PC-3 (cell line): ENCODE measurements around the gene DRAP1. TPM values are rescaled to one million over a fixed set of nuclear protein-coding genes. Genes with fewer than 3 reads are reported as not detected.

Experiments used
- ATAC-seq: fragments of 200-7000 bp; cut with Tn5 transposase; 2 replicates; pipeline ENCODE4 v1.9.1; 2020; ENCODE audit warnings: mild to moderate bottlenecking, moderate library complexity
- BruUV-seq: library from RNA; stranded (reverse); fragments of 400-500 nt; replicated peaks from 2 replicates; lab custom pipeline; 2021; lab: Mats Ljungman, UMichigan
- CTCF ChIA-PET: fragments of 300-600 bp; sonication (Branson Sonifier 250); formaldehyde crosslinking; loops from one replicate; lab custom pipeline; 2022; ENCODE audit warnings: antibody characterized with exemption; lab: Charles Lee
- POLR2A ChIA-PET: fragments of 300-600 bp; sonication (Branson Sonifier 250); formaldehyde crosslinking; loops from one replicate; lab custom pipeline; 2022; ENCODE audit warnings: antibody characterized with exemption; ENCODE audit not compliant: unreplicated experiment; lab: Charles Lee
- DNase-seq: peaks from one replicate; pipeline ENCODE4 v3.0.0-alpha.2; 2015
- H2AFZ ChIP-seq: fragments of 300-600 bp; sonication (generic); 2 replicates; pipeline ENCODE4 v1.6.0; 2016; ENCODE audit warnings: antibody characterized with exemption, low read length
- H3F3A ChIP-seq: fragments of 300-600 bp; sonication (generic); one replicate; pipeline ENCODE4 v1.6.0; 2017; ENCODE audit warnings: antibody characterized with exemption, low read length, control low read depth, mild to moderate bottlenecking; ENCODE audit not compliant: unreplicated experiment
- H3K27ac ChIP-seq: fragments of 300-600 bp; sonication (generic); 2 replicates; pipeline ENCODE4 v1.5.1; 2016; ENCODE audit warnings: mild to moderate bottlenecking, low read length
- H3K27me3 ChIP-seq: fragments of 300-600 bp; sonication (generic); 2 replicates; pipeline ENCODE4 v1.6.1; 2016; ENCODE audit warnings: low read length, mixed read lengths
- H3K36me3 ChIP-seq: fragments of 300-600 bp; sonication (generic); 2 replicates; pipeline ENCODE4 v1.6.1; 2016; ENCODE audit warnings: low read depth, mixed run types, low read length, mixed read lengths
- H3K4me1 ChIP-seq: fragments of 300-600 bp; sonication (generic); 2 replicates; pipeline ENCODE4 v1.5.1; 2016; ENCODE audit warnings: low read length; ENCODE audit not compliant: insufficient read depth
- H3K4me2 ChIP-seq: fragments of 300-600 bp; sonication (generic); 2 replicates; pipeline ENCODE4 v1.6.0; 2016; ENCODE audit warnings: low read length
- H3K4me3 ChIP-seq: fragments of 300-600 bp; sonication (generic); 2 replicates; pipeline ENCODE4 v1.5.1; 2016; ENCODE audit warnings: mild to moderate bottlenecking, low read length, mixed read lengths
- H3K79me2 ChIP-seq: fragments of 300-600 bp; sonication (generic); 2 replicates; pipeline ENCODE4 v1.6.1; 2017; ENCODE audit warnings: low read length, mixed read lengths
- H3K9ac ChIP-seq: fragments of 300-600 bp; sonication (generic); 2 replicates; pipeline ENCODE4 v1.6.0; 2016; ENCODE audit warnings: mild to moderate bottlenecking, low read length
- H3K9me2 ChIP-seq: fragments of 300-600 bp; sonication (generic); replicated peaks from 2 replicates; pipeline ENCODE4 v1.6.1; 2016; ENCODE audit warnings: mixed run types, low read length, mixed read lengths
- H3K9me3 ChIP-seq: fragments of 300-600 bp; sonication (generic); 2 replicates; pipeline ENCODE4 v1.6.1; 2016; ENCODE audit warnings: low read length, mixed read lengths
- H4K20me1 ChIP-seq: fragments of 300-600 bp; sonication (generic); 2 replicates; pipeline ENCODE4 v1.6.1; 2016; ENCODE audit warnings: low read length, mixed read lengths
- CTCF ChIP-seq: fragments of 300-600 bp; sonication (generic); conservative IDR thresholded peaks from 2 replicates; pipeline ENCODE4 v1.5.1; 2017; ENCODE audit warnings: antibody characterized with exemption, low read depth, mild to moderate bottlenecking, low read length
- EZH2 ChIP-seq: fragments of 300-600 bp; sonication (generic); IDR thresholded peaks from one replicate; pipeline ENCODE4 v1.6.1; 2017; ENCODE audit warnings: antibody characterized with exemption, mild to moderate bottlenecking, low read length; ENCODE audit not compliant: unreplicated experiment
- EZH2phosphoT487 ChIP-seq: fragments of 300-600 bp; sonication (generic); IDR thresholded peaks from 2 replicates; pipeline ENCODE4 v1.6.1; 2018; ENCODE audit warnings: mild to moderate bottlenecking, antibody characterized with exemption, low read length, borderline replicate concordance
- intact Hi-C: fragments of 100-400 bp; cut with micrococcal nuclease; formaldehyde crosslinking; loops from 2 replicates; pipeline ENCODE4 v1.9.0; 2023
- total RNA-seq: library from RNA; depleted of rRNA; stranded (reverse); fragments of >200 nt; gene quantifications from 2 replicates; pipeline ENCODE4 v1.2.3, GENCODE V29; 2014

The DRAP1 gene
- total RNA-seq, 1 experiment from 2014 or later: 944 TPM

- Histone ChIP-seq H3K79me2 (peaks cover 68% of the 10 kb centered on the region), H2AFZ (no peak overlapping the region; the same call in 1 of the 2 replicates), H3K9me3 (no peaks in the 10 kb centered on the region), H3K27ac (peak overlapping the region; percentile 93), H3K4me2 (peak overlapping the region; percentile 50), H3K4me1 (peaks cover 82% of the 10 kb centered on the region), H3K27me3 (no peaks in the 10 kb centered on the region), H3K9me2 (no peaks in the 10 kb centered on the region), H4K20me1 (no peaks in the 10 kb centered on the region), H3K4me3 (no peak overlapping the region), H3K9ac (peak overlapping the region; percentile 78), H3F3A (peaks cover 3% of the 10 kb centered on the region), H3K36me3 (no peaks in the 10 kb centered on the region)
- ATAC-seq (peak; percentile 46), DNase-seq (peak; percentile 99)
- TF ChIP-seq CTCF (peak; percentile 66), EZH2phosphoT487 (no peak), EZH2 (no peak)
- POLR2A ChIA-PET: interaction anchor here (0.6 to 2.5 kb wide), 6 partner anchors 11 to 99 kb away, joined by 3 to 31 read pairs (median 14); partner anchors contain the start of genes CCDC85B, FIBP and FOSL1
- intact Hi-C loops: loop anchor here (1.0 to 2.0 kb wide), 3 partner anchors 12 to 21 kb away; partner anchors contain the start of genes CCDC85B and FOSL1
- CTCF ChIA-PET: interaction anchor here (0.6 to 1.4 kb wide), 6 partner anchors 10 to 52 kb away, joined by 3 to 15 read pairs (median 4); partner anchors contain the start of gene FIBP
- no TSS peak for BruUV-seq
Measured at GRCh38 chr11:65911682-65912568, 7.3 kb upstream of the DRAP1 start.

GRCh38 chr11:65912845-65913244 is 6.4 kb upstream of the DRAP1 start:
- H3K27me3 ChIP-seq: no peaks in the 10 kb centered on the region
- DNase-seq (peak; percentile 89), ATAC-seq (0 out of 2 replicates have a peak, but pooled peaks have one; percentile 0)
- peaks cover 90% of the 10 kb centered on the region for H3K4me1 ChIP-seq
- TF ChIP-seq EZH2 (no peak), CTCF (no peak), EZH2phosphoT487 (no peak)
- H3K4me2 ChIP-seq: peak overlapping the region; percentile 50
- H3K9me2 ChIP-seq: no peaks in the 10 kb centered on the region
- no peaks in the 10 kb centered on the region for H3K36me3 ChIP-seq
- peak overlapping the region; percentile 78 for H3K9ac ChIP-seq
- CTCF ChIA-PET: interaction anchor here (0.6 to 1.4 kb wide), 3 partner anchors 22 to 53 kb away, joined by 3 to 4 read pairs (median 3); no protein-coding TSS in a partner anchor
- intact Hi-C loops: loop anchor here (2.0 kb wide), 1 partner anchor 16 kb away; no protein-coding TSS in a partner anchor
- POLR2A ChIA-PET: interaction anchor here (0.6 to 2.5 kb wide), 4 partner anchors 12 to 24 kb away, joined by 3 to 31 read pairs (median 18); partner anchors contain the start of genes CCDC85B and FOSL1
- H2AFZ ChIP-seq: no peak overlapping the region
- peaks cover 73% of the 10 kb centered on the region for H3K79me2 ChIP-seq
- H3K27ac ChIP-seq: peak overlapping the region; percentile 93
- no peaks in the 10 kb centered on the region for H3K9me3 ChIP-seq
- H4K20me1 ChIP-seq: no peaks in the 10 kb centered on the region
- H3K4me3 ChIP-seq: peak overlapping the region; percentile 0; the same call in 1 of the 2 replicates
- BruUV-seq: TSS peak; percentile 15
- peaks cover 5% of the 10 kb centered on the region for H3F3A ChIP-seq
